ENCODE measurements around the gene PAQR6.
"Not testable (repeated sequence)": the region's sequence is repeated elsewhere in the genome, so short reads cannot be mapped to it uniquely, and the experiment has no call there.

PAQR6 gene

DNA sequence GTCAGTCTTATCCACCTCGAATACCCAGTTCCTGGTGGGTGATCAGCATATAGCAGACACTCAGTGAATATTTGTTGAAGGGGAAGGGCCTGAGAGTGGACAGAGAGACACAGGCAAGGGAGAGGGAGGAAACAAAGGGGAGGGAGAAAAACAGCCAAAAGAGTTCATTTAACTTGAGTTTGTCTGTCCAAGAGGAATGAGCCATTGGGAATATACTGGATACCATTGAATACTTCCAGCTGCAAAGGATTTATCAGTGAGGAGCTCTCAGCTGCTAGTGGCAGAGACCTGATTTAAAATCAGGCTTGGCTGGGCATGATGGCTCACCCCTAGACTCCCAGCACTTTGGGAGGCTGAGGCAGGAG lies 17.4 kb downstream of the PAQR6 start:
- no peak for DNase-seq (ENCODE audit: low spot score)

DNA sequence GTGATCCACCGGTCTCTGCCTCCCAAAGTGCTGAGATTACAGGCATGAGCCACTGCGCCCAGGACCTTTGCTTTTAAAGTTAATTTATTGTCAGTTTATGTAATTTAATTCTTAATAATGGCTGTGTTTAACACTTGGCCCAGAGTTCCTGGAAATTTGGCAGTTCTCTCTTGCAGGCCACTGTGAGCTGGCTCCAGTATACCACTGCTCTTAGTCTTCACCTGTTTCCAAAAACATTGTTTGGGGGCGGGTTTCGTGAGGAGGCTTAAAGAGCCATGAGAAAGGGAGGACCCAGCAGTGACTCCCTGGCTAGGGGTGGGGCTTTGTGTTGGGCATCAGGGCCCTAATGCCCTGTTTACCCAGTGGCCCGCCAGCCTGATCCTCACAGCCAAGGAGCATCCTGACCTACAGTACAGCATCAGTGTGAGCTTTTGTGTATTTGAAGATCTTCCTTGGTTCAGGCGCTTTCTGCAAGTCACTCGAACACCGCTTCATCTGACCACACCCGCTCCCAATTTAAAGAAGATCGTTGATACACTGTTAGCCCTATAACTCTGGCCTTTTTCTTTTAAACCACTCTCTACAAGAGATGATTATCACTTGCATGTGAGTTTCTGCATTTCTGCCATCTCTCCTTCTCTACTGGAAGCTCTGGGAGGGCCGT lies 17.9 kb downstream of the PAQR6 start:
- DNase-seq (ENCODE audit: low spot score), result peak; percentile 56

DNA sequence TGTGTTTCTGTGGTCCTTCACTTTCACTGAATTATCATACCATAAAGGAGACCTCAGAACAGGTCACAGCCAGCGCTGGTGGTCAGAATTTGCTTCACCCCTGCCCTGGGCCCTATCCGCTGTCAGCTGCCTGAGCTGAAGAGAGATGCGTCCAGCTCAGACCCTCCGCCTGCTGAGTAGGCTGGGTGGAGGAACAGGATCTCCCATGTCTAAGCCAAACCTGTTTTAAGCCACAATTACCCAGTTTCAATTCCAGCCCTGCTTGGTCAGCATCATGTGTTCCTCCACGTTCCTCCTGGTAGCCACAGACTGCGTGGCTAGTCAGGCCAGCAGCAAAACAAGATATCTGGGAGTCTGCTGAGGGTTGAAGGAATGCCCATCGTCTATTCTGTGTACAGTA lies 19.4 kb downstream of the PAQR6 start:
- DNase-seq (ENCODE audit: low spot score), result no peak

DNA sequence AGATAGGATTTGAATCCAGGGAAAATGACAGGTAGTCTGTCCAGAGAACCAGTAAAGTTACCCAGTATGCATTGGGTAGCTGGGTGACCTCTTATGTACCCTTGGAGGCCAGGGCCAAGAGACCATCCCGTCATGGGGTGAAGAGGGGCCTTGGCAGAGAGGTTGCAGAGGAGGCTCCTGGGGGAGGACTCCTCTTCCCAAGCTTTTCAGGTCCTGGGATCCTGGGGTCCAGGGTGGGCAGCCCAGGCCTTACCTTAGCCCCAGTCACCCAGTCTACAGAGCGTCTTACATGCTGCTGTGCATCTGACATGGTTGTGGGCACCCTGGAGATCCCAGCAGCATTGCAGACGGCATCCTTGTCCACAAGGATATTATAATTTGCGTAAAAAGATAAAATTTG lies 21.1 kb downstream of the PAQR6 start:
- no peak for DNase-seq (ENCODE audit: low spot score)

DNA sequence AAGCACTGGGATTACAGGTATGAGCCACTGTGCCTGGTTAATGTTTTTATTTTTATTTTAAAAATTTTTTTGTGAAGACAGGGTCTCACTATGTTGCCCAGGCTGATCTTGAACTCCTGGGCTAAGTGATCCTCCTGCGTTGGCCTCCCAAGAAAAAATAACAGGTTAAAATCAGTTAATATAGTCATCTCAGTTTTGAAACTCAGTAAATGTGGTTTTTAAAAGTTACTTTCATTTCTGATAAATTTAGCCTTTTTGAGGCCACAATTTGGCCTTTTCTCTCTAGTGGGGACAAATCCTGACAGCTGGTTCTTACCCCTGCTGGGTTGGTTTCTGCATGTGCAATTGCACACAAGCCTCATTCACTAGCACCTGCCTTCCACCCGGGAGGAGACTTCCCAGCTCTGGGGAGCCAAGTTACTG lies 21.7 kb downstream of the PAQR6 start:
- DNase-seq (ENCODE audit: low spot score), result no peak

DNA sequence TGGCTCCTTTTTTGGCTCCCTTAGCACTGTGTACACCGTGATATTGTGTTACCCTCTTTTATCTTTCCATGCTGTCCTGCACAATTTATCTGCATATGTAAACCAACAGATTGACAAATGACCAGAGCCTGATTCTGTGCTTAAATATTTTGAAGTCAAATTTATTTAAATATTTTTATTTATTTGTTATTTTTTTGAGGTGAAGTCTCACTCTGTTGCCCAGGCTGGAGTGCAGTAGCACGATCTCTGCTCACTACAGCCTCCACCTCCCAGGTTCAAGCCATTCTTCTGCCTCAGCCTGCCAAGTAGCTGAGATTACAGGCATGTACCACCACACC lies 22.2 kb downstream of the PAQR6 start:
- DNase-seq (ENCODE audit: low spot score), result no peak

DNA sequence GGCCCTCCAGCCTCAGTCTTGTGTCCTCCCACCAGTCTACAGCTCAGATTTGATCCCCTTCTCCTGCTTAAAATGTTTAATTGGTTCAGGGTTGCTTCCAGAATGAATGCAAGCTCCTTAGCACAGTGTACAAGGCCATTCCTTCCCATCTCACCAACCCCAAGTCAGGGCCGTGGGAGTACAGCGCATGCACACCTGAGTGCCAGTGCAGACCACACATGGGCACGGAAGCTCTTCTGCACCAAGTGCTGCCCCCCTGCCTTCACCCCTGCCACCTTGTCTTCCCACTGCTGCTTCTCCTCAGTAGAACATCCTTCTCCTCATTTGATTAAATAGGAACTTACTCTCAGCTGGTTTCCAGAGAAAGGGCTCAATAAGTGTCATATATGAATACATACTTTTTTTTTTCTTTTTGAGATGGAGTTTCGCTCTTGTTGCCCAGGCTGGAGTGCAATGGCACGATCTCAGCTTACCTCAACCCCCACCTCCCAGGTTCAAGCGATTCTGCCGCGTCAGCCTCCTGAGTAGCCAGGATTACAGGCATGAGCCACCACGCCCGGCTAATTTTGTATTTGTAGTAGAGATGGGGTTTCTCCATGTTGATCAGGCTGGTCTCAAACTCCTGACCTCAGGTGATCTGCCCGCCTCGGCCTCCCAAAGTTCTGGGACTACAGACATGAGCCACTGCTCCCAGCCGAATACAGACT lies 25.7 kb downstream of the PAQR6 start:
- no peak for DNase-seq (ENCODE audit: low spot score)

DNA sequence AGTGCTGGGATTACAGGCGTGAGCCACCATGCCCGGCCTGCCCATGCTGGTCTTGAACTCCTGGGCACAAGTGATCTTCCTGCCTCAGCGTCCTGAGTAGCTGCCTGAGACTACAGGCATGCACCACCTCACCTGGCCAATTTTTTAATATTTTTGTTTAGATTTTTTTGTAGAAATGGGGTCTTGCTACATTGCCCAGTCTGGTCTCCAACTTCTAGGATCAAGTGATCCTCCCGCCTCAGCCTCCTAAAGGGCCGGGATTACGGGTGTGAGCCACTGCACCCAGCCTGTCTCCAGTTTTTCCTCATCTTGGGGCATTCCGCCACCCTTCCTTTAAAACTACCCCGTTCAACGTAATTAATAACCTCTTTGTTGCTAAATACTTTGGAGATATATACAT lies 27.6 kb downstream of the PAQR6 start:
- no peak for DNase-seq (ENCODE audit: low spot score)

DNA sequence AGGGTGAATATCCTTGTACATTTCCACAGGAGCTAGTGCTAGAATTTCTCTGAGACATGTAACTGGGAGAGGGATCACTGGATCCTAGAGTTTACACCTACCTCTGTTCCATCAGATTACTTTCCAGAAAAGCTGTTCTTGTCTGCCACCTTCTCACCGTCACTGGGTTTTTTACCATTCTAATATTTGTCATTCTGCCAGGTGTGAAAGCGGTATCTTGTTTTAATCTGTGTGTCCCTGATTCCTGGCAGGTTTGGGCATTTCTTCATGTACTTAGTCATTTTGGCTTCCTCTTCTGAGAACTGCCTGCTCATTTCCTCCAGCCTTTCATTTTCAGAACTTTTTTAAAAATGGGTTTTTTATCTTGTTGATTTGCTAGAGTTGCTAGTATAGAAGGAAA lies 30.0 kb downstream of the PAQR6 start:
- no peak for DNase-seq (ENCODE audit: low spot score)

DNA sequence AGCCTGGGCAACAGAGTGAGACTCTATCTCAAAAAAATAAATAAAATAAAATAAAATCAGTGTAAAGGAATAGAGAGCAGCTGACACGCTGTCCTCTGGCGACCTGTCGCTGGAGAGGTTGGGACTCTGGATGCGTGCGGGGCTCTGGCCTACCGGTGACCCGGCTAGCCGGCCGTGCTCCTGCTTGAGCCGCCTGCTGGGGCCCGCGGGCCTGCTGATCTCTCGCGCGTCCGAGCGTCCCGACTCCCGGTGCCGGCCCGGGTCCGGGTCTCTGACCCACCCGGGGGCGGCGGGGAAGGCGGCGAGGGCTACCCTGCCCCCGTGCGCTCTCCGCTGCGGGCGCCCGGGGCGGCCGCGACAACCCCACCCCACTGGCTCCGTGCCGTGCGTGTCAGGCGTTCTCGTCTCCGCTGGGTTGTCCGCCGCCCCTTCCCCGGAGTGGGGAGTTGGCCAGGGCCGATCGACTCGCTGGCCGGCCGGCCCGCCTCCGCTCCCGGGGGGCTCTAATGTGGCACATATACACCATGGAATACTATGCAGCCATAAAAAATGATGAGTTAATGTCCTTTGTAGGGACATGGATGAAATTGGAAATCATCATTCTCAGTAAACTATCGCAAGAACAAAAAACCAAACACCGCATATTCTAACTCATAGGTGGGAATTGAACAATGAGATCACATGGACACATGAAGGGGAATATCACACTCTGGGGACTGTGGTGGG lies 31.3 kb downstream of the PAQR6 start:
- DNase-seq (ENCODE audit: low spot score), result not testable (repeated sequence)

DNA sequence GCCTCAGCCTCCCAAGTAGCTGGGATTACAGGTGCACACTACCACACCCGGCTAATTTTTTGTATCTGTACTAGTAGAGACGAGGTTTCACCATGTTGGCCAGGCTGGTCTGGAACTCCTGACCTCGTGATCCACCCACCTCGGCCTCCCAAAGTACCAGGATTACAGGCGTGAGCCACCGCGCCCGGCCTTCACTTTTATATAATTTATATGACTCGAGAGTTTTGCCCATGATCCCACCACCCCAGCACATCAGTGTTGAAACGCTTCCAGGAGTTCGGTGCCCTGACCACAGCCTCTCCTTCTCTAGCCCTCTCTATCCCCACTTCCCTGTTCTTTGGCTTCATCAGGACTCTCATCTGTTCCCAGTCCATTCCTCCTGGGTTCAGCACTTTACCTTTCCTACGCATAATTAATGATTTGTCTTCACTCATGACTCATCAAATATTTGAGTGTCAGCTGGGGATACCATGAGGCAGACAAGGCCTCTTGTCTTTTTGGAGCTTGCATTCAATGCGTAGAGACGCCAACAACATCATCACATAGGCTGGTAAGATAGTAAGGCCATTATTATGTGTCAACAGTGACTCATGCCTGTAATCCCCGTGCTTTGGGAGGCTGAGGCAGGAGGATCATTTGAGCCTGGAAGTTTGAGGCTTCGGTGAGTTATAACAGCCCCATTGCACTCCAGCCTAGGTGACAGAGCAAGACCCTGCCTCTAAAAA lies 33.7 kb downstream of the PAQR6 start:
- peak; percentile 16 for DNase-seq (ENCODE audit: low spot score)

DNA sequence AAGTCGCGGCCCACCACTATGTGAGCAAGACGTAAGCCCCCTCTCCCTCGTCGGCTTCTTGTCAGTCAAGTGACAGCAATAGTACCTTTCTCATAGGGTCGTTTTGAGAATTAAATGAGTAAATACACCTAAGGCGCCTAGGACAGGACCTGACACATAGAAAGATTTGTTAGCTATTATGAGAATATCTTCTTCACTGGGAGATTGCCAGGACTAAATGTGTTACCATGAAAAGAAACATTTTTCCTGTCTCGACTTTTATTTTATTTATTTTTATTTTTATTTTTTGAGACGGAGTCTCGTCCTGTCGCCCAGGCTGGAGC lies 34.3 kb downstream of the PAQR6 start:
- no peak for DNase-seq (ENCODE audit: low spot score)

DNA sequence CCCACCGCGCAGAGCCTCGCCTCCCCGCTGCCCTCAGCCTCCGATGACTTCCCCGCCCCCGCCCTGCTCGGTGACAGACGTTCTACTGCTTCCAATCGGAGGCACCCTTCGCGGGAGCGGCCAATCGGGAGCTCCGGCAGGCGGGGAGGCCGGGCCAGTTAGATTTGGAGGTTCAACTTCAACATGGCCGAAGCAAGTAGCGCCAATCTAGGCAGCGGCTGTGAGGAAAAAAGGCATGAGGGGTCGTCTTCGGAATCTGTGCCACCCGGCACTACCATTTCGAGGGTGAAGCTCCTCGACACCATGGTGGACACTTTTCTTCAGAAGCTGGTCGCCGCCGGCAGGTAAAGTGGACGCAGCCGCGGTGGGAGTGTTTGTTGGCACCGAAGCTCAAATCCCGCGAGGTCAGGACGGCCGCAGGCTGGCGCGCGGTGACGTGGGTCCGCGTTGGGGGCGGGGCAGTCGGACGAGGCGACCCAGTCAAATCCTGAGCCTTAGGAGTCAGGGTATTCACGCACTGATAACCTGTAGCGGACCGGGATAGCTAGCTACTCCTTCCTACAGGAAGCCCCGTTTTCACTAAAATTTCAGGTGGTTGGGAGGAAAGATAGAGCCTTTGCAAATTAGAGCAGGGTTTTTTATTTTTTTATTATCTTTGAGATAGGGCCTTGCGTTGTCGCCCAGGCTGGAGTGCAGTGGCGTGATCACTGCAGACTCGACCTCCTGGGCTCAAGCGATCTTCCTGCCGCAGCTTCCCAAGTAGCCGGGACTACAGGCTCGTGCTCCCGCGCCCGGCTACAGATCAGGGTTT lies 34.8 kb downstream of the PAQR6 start, which contains the start of gene PMF1:
PMF1 (plus strand) TSS at position 175 of the 811 bp plus-strand sequence; CDS start at position 184, 9 bp downstream.
- peak; percentile 96 for DNase-seq (ENCODE audit: low spot score)

DNA sequence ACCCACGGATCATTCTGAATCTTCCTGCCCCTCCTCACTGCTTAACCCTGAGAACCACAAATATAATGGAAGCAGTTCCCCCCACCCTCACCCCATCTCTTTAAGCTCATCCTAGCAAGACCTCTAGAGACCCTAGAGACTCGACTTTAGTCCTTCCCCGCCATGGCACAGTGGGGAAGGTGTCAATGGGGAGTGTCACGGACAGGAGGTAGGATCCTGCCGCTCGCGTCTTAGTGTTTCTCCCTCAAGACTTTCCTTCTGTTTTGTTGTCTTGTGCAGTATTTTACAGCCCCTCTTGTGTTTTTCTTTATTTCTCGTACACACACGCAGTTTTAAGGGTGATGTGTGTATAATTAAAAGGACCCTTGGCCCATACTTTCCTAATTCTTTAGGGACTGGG lies 35.7 kb downstream of the PAQR6 start:
- DNase-seq (ENCODE audit: low spot score), result no peak

DNA sequence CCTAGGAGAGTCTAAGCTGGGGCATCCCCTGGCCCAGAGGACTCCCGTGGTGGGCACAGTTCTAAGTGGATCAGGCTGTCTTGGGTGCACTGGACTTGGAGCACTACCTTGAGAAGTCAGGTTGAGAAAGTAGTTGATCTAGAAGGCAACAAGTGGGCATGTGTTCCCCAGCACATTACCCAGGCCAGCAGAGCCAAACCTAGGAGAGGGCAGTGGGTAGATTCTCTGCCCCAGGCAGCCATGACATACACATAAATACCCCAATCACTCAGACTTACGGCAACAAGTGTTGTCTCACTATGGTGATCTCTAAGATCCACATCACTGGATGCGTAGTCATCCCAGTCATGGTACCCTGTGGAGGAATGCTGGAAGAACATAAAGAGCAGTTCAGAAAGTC lies 36.6 kb downstream of the PAQR6 start:
- DNase-seq (ENCODE audit: low spot score), result no peak

DNA sequence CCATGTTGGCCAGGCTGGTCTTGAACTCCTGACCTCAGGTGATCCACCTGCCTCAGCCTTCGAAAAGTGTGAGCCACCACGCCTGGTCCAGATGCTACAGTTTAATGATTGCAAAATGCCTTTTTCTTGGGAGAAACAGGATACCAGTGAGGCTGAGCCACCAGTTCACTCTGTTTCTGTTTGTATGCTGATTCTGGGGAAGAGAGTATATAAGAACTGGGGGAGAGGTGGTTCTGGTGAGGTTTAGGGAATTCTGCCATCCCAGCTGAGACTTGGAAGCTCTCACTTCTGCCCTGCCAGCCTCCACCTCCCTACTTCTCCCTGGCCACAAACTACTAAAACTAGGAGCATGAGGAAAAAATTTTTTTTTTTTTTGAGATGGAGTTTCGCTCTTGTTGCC lies 43.2 kb downstream of the PAQR6 start:
- DNase-seq (ENCODE audit: low spot score), result no peak

DNA sequence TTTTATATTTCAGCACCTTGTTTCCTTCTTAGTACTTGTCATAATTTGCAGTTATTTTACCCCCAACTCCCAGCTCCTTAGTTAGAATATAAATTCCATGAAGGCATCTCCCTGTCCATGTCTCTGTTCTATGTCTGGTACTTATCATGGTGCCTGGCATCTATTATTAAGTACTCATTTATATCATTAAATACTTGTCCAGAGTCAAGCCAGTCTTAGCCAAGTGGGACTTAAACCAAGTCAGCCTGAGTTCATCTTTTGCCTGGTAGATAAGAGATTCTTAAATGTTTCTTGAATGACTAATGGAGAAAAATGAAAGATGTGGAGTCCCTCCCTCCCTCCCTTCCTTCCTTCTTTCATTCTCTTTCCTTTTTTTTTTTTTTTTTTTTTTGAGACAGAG lies 44.5 kb downstream of the PAQR6 start:
- DNase-seq (ENCODE audit: low spot score), result no peak

DNA sequence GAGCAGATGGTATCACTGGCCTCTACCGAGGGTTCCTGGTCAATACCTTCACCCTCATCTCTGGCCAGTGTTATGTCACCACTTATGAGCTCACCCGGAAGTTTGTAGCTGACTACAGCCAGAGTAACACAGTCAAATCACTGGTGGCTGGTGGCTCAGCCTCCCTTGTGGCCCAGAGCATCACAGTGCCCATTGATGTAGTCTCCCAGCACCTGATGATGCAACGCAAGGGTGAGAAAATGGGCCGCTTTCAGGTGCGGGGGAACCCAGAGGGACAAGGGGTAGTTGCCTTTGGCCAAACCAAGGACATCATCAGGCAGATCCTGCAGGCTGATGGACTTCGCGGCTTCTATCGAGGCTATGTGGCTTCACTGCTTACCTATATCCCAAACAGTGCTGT lies 47.8 kb downstream of the PAQR6 start:
- no peak for DNase-seq (ENCODE audit: low spot score)

DNA sequence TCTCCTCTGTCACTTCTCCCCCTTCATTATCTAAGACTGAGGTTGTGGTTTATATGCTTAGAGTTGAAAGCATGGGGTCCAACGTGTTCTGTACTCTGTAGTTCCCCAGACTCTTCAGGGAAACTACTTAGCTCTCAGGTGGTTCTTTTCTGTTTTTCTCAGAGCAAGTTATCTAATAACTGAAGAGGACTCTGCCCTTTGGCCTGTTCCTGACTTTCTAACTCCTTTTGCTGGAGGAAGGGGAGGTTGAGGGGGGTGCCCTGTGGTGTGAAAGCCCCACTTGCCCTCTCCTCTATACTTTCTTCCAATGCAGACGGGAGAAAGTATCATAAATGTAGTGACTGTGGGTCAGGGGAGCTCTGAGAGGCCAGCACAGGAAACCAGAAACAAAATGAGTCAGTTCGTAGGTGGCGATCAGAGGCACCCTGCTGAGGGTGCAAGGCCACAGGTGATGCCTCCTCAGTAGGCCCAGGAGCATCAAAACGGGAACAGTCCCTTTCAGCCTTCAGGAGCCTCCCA lies 49.0 kb downstream of the PAQR6 start:
- DNase-seq (ENCODE audit: low spot score), result no peak

DNA sequence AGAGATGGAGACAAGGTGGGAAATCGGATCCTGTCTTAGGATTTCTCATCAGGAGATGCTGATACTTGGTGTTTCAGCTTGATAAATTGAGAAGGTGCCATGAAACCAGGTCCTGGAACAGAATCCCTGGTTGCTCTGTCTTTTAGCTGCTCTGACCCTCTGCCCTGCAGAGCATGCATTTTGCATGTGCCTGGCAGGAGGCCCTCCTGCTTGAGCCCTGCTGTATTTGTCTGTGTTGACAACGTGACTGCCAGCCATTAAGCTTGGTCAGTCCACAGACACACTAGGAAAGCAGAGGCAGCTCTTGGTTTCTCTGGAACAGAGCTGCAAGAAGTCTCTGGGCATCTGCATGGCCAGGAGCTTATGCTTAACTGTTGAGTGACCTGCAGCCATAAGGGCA lies 51.4 kb downstream of the PAQR6 start:
- DNase-seq (ENCODE audit: low spot score), result no peak

DNA sequence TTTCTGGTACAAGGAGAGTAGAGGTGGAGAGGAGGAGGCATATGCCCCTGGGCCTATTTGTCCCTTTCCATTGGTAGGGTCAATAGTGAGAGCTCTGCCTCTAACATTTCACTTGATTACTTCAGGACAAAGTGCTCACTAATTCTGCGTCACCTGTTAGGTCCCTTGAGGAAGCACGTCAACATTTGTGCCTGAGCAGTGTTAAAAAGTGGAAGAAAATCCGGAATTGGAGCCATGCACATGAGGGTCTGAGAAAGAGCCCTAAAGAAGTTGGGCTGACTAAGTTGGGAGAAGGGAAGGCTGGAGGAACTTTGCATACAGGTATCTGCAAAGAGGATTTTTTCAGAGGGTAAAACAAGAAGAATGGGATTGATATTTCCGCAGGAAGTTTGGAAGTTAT lies 52.0 kb downstream of the PAQR6 start:
- DNase-seq (ENCODE audit: low spot score), result no peak

DNA sequence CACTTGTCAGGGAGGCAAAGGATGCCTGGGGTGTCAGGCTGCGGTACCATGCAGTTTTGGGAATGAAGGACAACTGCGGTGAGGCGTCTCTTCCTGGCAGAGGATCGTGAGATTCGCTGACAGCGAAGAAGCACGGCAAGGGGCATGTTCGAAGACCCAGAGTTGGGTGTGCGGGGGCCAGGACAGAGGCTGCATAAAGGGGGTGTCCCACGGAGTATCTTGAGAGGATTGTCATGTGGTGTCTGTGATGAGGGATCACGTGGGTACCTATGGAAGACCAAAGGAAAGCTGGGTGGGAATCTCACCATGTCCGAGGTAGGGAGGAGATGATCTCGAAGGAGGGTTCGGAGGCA lies 53.6 kb downstream of the PAQR6 start:
- DNase-seq (ENCODE audit: low spot score), result no peak
